ENCODE data around the gene DGKI.

DGKI gene

DNA sequence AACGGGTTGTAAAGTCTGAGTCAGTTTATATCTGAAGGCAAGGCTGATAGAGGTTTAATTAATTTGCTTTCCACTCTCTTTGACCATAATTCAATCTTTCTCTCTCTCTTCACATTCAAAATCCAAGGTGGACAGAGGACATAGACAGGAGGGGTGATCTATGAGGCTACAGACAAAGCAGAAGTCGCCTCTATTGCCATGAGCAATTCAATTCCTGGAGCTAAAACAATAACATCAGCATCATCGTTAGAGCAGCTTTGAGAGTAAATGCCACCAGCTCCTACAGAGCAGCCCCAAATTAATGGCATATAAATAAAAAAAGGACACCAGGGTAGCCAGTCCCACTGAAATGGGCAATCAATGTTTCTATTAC, 93.2 kb downstream of the DGKI start:
- in situ Hi-C loops (cut with HindIII; ENCODE audit: low pct_ligation_motif_present, low sequenced_read_pairs): no loop called here
- H3K27ac ChIP-seq: no peak overlapping the region
- H3K36me3 ChIP-seq (replicated peaks): no peaks in the 10 kb centered on the region
- TF ChIP-seq, protein P1, sequence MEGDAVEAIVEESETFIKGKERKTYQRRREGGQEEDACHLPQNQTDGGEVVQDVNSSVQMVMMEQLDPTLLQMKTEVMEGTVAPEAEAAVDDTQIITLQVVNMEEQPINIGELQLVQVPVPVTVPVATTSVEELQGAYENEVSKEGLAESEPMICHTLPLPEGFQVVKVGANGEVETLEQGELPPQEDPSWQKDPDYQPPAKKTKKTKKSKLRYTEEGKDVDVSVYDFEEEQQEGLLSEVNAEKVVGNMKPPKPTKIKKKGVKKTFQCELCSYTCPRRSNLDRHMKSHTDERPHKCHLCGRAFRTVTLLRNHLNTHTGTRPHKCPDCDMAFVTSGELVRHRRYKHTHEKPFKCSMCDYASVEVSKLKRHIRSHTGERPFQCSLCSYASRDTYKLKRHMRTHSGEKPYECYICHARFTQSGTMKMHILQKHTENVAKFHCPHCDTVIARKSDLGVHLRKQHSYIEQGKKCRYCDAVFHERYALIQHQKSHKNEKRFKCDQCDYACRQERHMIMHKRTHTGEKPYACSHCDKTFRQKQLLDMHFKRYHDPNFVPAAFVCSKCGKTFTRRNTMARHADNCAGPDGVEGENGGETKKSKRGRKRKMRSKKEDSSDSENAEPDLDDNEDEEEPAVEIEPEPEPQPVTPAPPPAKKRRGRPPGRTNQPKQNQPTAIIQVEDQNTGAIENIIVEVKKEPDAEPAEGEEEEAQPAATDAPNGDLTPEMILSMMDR (IDR thresholded peaks at IDR 0.05; ENCODE audit: low read depth, low read length, missing control alignments): no peak
- DNase-seq: no peak
- H3K27me3 ChIP-seq (replicated peaks): no peaks in the 10 kb centered on the region
- H3K4me3 ChIP-seq (ENCODE audit: low read depth, low read length): no peak overlapping the region

DNA sequence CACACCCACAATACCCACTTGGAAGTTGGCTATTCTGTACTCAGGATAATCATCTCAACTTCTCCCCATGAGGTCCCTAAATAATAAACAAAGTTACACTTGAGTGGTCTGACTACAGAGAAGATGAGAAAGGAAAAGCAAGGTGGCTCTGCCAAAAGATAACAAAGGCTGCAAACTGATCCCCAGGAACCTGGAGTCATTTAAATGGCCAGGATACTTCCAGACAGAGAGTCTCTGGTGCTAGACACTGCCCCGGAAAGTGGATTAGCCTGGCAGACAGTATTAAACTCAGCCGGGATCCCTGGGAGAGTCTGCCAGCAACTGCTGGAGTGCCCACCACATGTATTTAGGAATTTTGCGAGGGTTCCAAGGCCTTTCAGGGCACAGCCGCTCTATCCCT, 93.7 kb downstream of the DGKI start:
- Histone ChIP-seq H3K4me3 (ENCODE audit: low read depth, low read length) (no peak overlapping the region), H3K36me3 (replicated peaks) (no peaks in the 10 kb centered on the region), H3K27ac (no peak overlapping the region), H3K27me3 (replicated peaks) (no peaks in the 10 kb centered on the region)
- in situ Hi-C loops (cut with HindIII; ENCODE audit: low pct_ligation_motif_present, low sequenced_read_pairs): no loop called here
- no peak for DNase-seq
- TF ChIP-seq, protein P1 (IDR thresholded peaks at IDR 0.05; ENCODE audit: low read depth, low read length, missing control alignments): no peak

DNA sequence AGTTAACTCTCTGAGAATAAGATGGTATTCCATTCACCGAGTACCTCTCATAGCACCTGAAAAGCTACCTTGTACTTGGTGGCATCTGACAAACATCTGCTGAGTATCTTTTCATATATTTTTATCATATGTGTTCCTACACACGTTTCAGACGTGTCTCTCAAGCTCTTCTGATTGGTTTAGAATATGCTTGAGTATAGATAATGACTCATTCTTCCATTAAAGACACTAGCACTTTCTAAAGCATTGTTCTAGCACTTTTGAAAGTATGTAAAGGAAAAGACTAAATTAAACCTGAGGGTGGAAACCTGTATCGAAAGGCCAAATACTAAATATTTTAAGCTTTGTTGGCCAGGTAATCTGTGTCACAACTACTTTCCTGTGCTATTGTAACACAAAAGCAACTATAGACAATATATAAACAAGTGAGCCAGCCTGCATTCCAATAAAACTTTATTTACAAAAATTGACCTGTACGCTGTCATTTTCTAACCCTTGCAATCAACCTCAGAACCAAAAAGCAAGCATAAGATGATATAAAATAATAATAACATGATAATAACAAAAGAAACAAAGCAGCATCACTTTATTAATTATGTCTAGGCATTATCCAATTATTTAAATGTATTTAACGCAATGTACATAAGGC, 95.3 kb downstream of the DGKI start:
- Histone ChIP-seq H3K27ac (no peak overlapping the region), H3K36me3 (replicated peaks) (no peaks in the 10 kb centered on the region), H3K4me3 (ENCODE audit: low read depth, low read length) (no peak overlapping the region), H3K27me3 (replicated peaks) (no peaks in the 10 kb centered on the region)
- in situ Hi-C loops (cut with HindIII; ENCODE audit: low pct_ligation_motif_present, low sequenced_read_pairs): no loop called here
- TF ChIP-seq, protein P1 (IDR thresholded peaks at IDR 0.05; ENCODE audit: low read depth, low read length, missing control alignments): no peak
- no peak for DNase-seq

DNA sequence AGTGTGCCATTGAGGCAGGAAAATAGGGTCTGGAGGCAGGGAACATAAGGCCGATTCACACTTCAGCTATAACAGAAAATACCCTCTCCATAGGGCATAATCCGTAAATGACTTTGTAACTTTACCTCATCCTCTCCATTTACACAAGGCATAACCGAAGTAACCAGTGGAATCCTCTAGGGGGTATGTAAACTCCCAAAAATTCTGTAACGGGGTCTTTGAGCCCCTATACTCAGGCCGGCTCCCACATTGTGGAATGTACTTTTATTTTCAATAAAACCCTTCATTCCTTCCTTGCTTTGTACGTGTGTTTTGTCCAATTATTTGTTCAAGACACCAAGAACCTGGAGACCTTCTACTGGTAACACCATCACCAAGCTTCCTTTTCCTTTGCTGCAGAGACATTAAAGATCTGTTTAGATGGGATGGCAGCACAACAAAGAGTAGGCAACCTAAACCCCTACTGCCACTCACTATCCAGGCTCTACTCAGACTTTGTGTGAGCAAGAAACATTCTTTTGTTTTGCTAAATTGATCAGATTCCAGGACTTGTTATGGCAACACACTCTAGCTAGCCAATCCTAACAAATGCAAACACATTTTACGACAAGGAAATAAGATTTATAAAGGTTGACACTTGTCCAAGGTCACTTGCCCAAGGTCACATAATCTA, 99.3 kb downstream of the DGKI start:
- TF ChIP-seq, protein P1 (IDR thresholded peaks at IDR 0.05; ENCODE audit: low read depth, low read length, missing control alignments): no peak
- no peak overlapping the region for H3K27ac ChIP-seq
- no peak overlapping the region for H3K4me3 ChIP-seq (ENCODE audit: low read depth, low read length)
- no peaks in the 10 kb centered on the region for H3K36me3 ChIP-seq (replicated peaks)
- DNase-seq: no peak
- in situ Hi-C loops (cut with HindIII; ENCODE audit: low pct_ligation_motif_present, low sequenced_read_pairs): no loop called here
- H3K27me3 ChIP-seq (replicated peaks): no peaks in the 10 kb centered on the region

DNA sequence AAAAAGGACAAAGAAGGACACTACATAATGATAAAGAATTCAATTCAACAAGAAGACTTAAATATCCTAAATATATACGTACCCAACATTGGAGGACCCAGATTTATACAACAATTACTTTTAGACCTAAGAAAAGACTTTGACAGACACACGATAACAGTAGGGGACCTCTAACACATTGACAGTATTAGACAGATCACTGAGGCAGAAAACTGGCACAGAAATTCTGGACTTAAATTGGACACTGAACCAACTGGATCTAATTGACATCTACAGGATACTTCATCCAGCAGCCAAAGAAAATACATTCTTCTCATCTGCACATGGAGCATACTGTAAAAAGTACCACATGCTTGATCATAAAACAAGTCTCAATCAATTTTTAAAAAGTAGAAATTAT, 103.8 kb downstream of the DGKI start:
- no peak for DNase-seq
- Histone ChIP-seq H3K36me3 (replicated peaks) (no peaks in the 10 kb centered on the region), H3K27ac (no peak overlapping the region), H3K4me3 (ENCODE audit: low read depth, low read length) (no peak overlapping the region), H3K27me3 (replicated peaks) (no peaks in the 10 kb centered on the region)
- in situ Hi-C loops (cut with HindIII; ENCODE audit: low pct_ligation_motif_present, low sequenced_read_pairs): no loop called here
- TF ChIP-seq, protein P1 (IDR thresholded peaks at IDR 0.05; ENCODE audit: low read depth, low read length, missing control alignments): no peak

DNA sequence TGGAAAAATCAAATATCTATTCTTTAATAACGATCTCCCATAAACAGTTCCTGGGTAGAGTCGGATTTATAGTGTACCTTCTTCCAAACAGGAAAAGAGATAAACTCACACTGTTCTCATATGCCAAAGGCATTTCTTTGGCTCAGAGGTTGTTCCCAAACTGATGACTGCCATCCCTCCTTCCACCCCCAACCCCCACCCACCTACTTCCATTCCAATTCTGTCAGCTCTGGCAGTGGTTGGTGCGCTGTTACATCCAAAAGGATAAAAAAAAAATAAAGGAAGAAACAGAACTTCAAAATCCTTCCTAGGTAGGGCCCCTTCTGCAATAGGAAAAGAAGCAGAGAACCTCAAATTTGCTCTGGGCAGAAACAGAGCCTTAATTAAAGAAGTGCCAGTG, 104.7 kb downstream of the DGKI start:
- H3K36me3 ChIP-seq (replicated peaks): no peaks in the 10 kb centered on the region
- H3K27me3 ChIP-seq (replicated peaks): no peaks in the 10 kb centered on the region
- H3K27ac ChIP-seq: no peak overlapping the region
- TF ChIP-seq, protein P1 (IDR thresholded peaks at IDR 0.05; ENCODE audit: low read depth, low read length, missing control alignments): no peak
- in situ Hi-C loops (cut with HindIII; ENCODE audit: low pct_ligation_motif_present, low sequenced_read_pairs): no loop called here
- no peak for DNase-seq
- H3K4me3 ChIP-seq (ENCODE audit: low read depth, low read length): no peak overlapping the region

Measured in brain microvascular endothelial cell (primary cell).